Measurements from ENCODE around the gene DUOX1. TPM values are rescaled to one million over a fixed set of nuclear protein-coding genes. Genes with fewer than 3 reads are reported as not detected.

Gene DUOX1
- total and polyA plus RNA-seq, 12 donors: 0.14 to 0.99 (median 0.61) TPM; not detected in 1

DNA sequence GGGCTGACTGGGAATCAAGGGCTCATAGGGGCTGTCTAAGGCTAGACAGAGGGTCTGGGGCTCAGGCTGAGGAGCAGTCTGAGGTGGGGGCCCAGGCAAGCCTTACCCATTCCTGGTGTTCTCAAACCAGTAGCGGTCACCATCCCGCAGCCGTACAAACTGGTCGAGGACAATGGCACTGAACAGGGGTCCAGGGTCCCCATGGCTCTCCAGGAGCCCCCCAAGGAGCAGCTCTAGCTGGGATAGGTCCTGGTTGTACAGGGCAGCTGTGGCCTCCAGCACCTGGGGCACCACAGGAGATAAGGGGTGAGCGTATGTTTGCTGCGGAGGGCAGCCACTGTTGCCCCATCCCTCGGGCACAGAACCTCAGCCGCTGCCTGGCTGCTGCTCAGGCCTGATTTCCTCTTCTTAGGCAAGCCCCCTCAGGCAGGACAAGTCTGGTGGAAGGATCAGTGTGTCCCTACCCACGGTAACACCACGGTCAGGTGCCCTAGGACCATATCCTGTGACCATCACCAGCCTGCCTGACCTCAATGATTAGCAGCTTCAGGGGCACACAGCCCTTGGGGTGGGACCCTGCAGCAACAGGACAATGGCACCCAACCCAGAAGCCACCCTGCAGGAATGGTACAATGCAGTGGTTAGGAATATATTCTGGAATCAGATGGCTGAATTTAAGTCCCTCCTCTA lies 21.7 kb upstream of the DUOX1 start:
- Histone ChIP-seq H3K9me3 (no peaks in the 10 kb centered on the region), H3K27me3 (peaks cover 16 to 72% (median 47%) of the 10 kb centered on the region in 7 donors), H3K27ac (no peak overlapping the region), H3K4me3 (no peak overlapping the region), H3K4me1 (peaks cover 0 to 14% (median 9%) of the 10 kb centered on the region in 9 donors), H3K36me3 (no peaks in the 10 kb centered on the region)
- 90 to 92% methylated on average over 10 of the region's 10 CpGs for WGBS, 2 donors
- intact Hi-C loops (cut with DNase I): no loop called here
- ATAC-seq: no peak
- no peak for DNase-seq
- TF ChIP-seq, protein P1, sequence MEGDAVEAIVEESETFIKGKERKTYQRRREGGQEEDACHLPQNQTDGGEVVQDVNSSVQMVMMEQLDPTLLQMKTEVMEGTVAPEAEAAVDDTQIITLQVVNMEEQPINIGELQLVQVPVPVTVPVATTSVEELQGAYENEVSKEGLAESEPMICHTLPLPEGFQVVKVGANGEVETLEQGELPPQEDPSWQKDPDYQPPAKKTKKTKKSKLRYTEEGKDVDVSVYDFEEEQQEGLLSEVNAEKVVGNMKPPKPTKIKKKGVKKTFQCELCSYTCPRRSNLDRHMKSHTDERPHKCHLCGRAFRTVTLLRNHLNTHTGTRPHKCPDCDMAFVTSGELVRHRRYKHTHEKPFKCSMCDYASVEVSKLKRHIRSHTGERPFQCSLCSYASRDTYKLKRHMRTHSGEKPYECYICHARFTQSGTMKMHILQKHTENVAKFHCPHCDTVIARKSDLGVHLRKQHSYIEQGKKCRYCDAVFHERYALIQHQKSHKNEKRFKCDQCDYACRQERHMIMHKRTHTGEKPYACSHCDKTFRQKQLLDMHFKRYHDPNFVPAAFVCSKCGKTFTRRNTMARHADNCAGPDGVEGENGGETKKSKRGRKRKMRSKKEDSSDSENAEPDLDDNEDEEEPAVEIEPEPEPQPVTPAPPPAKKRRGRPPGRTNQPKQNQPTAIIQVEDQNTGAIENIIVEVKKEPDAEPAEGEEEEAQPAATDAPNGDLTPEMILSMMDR (IDR thresholded peaks at IDR 0.05): no peak

DNA sequence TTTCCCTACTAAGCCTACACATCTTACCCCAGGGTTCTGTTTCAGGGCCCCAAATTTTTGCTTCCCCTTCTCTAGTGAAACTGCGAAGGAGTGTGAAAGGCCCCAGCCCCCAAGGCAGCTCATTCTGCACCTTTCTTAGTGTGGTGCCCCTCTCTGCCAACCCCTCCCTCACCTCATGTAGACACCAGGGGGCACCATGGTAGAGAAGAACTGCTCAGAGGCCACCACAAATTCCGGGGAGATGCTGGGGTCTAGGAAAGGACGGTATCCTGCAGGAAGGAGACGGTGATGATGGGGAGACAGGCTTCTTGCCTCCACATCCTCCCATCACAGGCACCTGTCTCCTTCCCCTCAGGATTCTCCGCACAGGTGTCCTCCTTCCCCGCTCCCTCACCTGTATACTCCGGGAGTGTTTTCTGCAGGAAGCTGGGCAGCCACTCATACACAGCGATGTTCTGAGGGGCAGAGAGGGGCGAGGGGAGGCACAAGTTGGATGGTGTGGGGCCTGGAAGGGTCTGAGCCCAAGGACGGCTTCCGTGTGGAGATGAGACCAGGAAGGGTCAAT lies 19.5 kb upstream of the DUOX1 start:
- no peaks in the 10 kb centered on the region for H3K9me3 ChIP-seq
- DNase-seq (no peak), ATAC-seq (no peak)
- H3K4me3 ChIP-seq: no peak overlapping the region
- no peak overlapping the region for H3K27ac ChIP-seq
- H3K27me3 ChIP-seq: peaks cover 21 to 92% (median 70%) of the 10 kb centered on the region in 7 donors
- TF ChIP-seq, protein P1 (IDR thresholded peaks at IDR 0.05): no peak
- intact Hi-C loops (cut with DNase I): loop anchor here in 2 of 10 donors (10.0 kb wide), 2 partner anchors 66 to 76 kb away; no protein-coding TSS in a partner anchor
- H3K4me1 ChIP-seq: peaks cover 0 to 25% (median 11%) of the 10 kb centered on the region in 9 donors
- 40 to 45% methylated on average over 11 of the region's 11 CpGs for WGBS, 2 donors
- H3K36me3 ChIP-seq: no peaks in the 10 kb centered on the region

DNA sequence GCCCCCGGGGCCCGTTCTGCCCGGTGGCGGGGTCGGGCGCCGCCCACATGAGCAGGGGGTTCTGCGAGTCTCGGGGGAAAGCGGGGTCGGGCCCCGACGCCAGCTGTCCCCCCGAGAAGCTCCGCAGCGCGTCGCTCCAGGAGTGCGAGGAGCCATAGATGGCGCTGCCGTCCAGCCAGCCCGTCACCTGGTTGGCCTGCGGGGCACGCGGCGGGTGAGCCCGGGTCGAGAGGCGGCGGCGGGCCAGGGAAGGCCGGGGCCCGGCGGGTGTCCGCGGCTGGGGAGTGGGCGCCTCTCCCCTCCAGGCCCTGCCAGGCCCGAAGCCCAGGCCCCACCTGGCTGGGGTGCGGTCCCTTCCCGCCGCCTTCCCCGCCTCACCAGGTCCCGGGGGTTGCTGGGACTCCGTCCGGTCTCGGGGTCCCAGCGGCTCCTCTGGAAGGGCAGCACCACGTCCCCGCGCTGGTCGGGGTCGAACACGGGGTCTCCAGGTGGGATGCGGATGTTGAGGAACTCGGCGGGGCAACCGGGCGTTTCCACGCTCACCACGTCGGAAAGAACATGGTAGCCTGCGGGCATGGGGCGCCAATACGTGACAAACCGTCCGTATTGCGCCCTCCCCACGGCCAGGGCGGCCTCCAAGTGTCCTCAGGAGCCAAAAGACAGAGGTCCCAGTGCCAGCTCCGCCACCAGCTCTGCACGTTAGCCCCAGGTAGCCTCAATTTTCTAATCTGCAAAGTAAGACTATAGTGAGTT lies 18.2 kb upstream of the DUOX1 start:
- Histone ChIP-seq H3K36me3 (no peaks in the 10 kb centered on the region), H3K4me1 (peaks cover 0 to 27% (median 13%) of the 10 kb centered on the region in 9 donors), H3K27ac (no peak overlapping the region), H3K27me3 (peaks cover 26 to 92% (median 82%) of the 10 kb centered on the region in 7 donors), H3K4me3 (no peak overlapping the region), H3K9me3 (no peaks in the 10 kb centered on the region)
- DNase-seq (no peak), ATAC-seq (no peak)
- TF ChIP-seq, protein P1 (IDR thresholded peaks at IDR 0.05): no peak
- intact Hi-C loops (cut with DNase I): loop anchor here in 2 of 10 donors (10.0 kb wide), 2 partner anchors 67 to 77 kb away; no protein-coding TSS in a partner anchor
- 4 to 6% methylated on average over 54 to 68 of the region's 71 CpGs for WGBS, 2 donors

DNA sequence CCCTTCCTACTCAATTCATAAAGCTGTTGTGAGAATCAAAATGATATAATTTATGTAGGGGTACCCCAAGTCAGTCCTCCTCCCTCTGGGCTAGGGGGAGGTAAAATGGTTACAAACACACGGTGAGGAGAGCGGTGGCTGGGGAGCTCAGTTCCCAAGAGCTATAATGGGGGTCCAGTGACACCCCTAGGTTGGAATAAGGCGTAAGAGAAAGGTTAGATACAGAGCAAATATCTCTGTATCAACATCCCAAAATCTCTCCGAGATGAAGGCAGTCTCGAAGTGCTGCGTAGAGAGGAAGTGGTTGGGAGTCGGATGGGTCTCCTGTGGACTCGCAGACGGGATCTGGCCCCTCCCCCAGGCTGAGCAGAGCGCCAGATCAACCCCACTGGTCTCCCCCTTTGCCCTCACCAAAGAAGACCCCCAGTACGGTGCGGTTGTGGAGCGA lies 17.6 kb upstream of the DUOX1 start:
- 5 to 6% methylated on average over 13 of the region's 13 CpGs for WGBS, 2 donors
- peak overlapping the region in 4 of 10 donors; percentile 3 to 16 (median 6) for H3K4me3 ChIP-seq
- intact Hi-C loops (cut with DNase I): loop anchor here in 2 of 10 donors (10.0 kb wide), 2 partner anchors 67 to 77 kb away; no protein-coding TSS in a partner anchor

More for the DNA sequence above, 17.6 kb upstream of the DUOX1 start:
- no peak for DNase-seq
- no peak for ATAC-seq
- TF ChIP-seq, protein P1 (IDR thresholded peaks at IDR 0.05): no peak
- no peak overlapping the region for H3K27ac ChIP-seq
- no peaks in the 10 kb centered on the region for H3K36me3 ChIP-seq
- H3K4me1 ChIP-seq: peaks cover 5 to 33% (median 19%) of the 10 kb centered on the region in 9 donors
- H3K27me3 ChIP-seq: peaks cover 32 to 95% (median 88%) of the 10 kb centered on the region in 7 donors
- H3K9me3 ChIP-seq: no peaks in the 10 kb centered on the region
